DOHH2 (cell line): Measurements from ENCODE around the gene EIF3I.

Source experiments
- H3F3A ChIP-seq: fragments of 200-600 bp; sonication (generic), shearing (Covaris generic); 2 replicates; pipeline ENCODE4 v1.6.0; 2016; ENCODE audit warnings: antibody characterized with exemption, mild to moderate bottlenecking; ENCODE audit not compliant: control insufficient read depth, insufficient read depth
- H3K27ac ChIP-seq: fragments of 200-600 bp; sonication (generic); 2 replicates; pipeline ENCODE4 v1.5.1; 2014; ENCODE audit warnings: low read depth, mild to moderate bottlenecking, low read length, moderate library complexity
- H3K27me3 ChIP-seq: fragments of 200-600 bp; sonication (generic); 2 replicates; pipeline ENCODE4 v1.6.1; 2014; ENCODE audit warnings: mild to moderate bottlenecking, low read length, mixed read lengths; ENCODE audit not compliant: control insufficient read depth
- H3K36me3 ChIP-seq: fragments of 200-600 bp; sonication (generic); 2 replicates; pipeline ENCODE4 v1.6.1; 2014; ENCODE audit warnings: mild to moderate bottlenecking, low read length, moderate library complexity, mixed read lengths; ENCODE audit not compliant: control insufficient read depth
- H3K4me1 ChIP-seq: fragments of 200-600 bp; sonication (generic); 2 replicates; pipeline ENCODE4 v1.6.1; 2014; ENCODE audit warnings: mild to moderate bottlenecking, low read length, mixed read lengths; ENCODE audit not compliant: control insufficient read depth
- H3K4me2 ChIP-seq: fragments of 200-600 bp; sonication (generic); 2 replicates; pipeline ENCODE4 v1.6.0; 2014; ENCODE audit warnings: mild to moderate bottlenecking, low read length, moderate library complexity
- H3K4me3 ChIP-seq: fragments of 200-600 bp; sonication (generic); 2 replicates; pipeline ENCODE4 v1.5.1; 2014; ENCODE audit warnings: mild to moderate bottlenecking, low read length, mixed read lengths
- H3K79me2 ChIP-seq: fragments of 200-600 bp; sonication (generic); 2 replicates; pipeline ENCODE4 v1.6.1; 2014; ENCODE audit warnings: mild to moderate bottlenecking, low read length, mixed read lengths; ENCODE audit not compliant: control insufficient read depth
- H3K9me2 ChIP-seq: fragments of 200-600 bp; sonication (generic); replicated peaks from 2 replicates; pipeline ENCODE4 v1.6.1; 2014; ENCODE audit warnings: mild to moderate bottlenecking, low read length, mixed read lengths; ENCODE audit not compliant: control insufficient read depth
- H3K9me3 ChIP-seq: fragments of 200-600 bp; sonication (generic); 2 replicates; pipeline ENCODE4 v1.6.1; 2014; ENCODE audit warnings: antibody characterized with exemption, low read length, mixed read lengths; ENCODE audit not compliant: control insufficient read depth, insufficient read depth
- H4K20me1 ChIP-seq: fragments of 200-600 bp; sonication (generic); 2 replicates; pipeline ENCODE4 v1.6.0; 2014; ENCODE audit warnings: low read depth, mild to moderate bottlenecking, antibody characterized with exemption, low read length, moderate library complexity; ENCODE audit not compliant: control insufficient read depth, insufficient read depth
- EZH2phosphoT487 ChIP-seq: fragments of 200-600 bp; sonication (generic); IDR thresholded peaks from 2 replicates; pipeline ENCODE4 v1.6.1; 2017; ENCODE audit warnings: borderline replicate concordance, mild to moderate bottlenecking, antibody characterized with exemption, low read length, moderate library complexity, mixed read lengths
- TF ChIP-seq, protein P1 (sequence below): fragments of 200-600 bp; sonication (generic); IDR thresholded peaks from one replicate; pipeline ENCODE4 v1.5.1; 2014; ENCODE audit warnings: antibody characterized with exemption, mild to moderate bottlenecking, low read depth, low read length; ENCODE audit not compliant: poor library complexity, severe bottlenecking

The EIF3I gene

DNA sequence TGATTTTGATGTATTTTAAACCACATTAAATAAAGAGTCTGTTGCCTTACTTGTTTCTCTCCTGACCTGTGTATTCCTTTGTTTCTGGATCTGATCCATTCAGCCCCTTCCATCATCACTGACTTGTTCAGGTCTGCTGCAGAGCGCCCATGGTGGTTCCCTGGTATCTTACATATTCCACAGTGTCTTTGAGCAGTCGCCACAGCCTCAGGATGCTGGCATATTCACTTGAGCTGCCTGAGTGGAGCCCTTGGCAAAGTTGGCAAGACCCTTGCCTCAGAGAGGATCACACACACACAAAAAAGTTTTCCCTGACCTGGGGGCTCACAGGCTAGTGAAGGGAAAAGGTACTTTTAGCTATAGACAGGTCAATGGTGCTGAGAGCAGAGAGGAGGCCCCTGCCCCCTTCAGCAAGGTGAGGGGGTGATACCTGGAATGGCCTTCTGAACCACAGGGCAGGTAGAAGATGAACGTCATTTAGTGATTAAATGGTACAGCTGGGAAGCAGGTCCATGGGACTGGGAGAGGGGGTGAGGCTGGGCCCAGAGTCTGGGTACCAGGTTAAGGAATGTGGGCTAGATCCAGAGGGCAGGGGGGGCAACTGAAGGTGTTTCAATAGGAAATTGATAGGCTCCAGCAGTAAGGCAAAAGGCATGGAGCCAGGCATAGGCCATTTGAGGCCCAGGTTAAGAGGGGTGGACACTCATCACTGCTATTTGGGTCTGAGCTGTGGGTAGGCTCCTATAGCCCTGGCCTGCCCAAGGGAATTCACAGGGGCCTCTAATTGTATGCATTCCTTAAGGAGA, 23.8 kb upstream of the EIF3I start:
- no peaks in the 10 kb centered on the region for H3K27me3 ChIP-seq
- H3K4me2 ChIP-seq = no peak overlapping the region
- H3K4me3 ChIP-seq = no peak overlapping the region
- H3K4me1 ChIP-seq = peaks cover 36% of the 10 kb centered on the region
- H3K9me3 ChIP-seq = no peaks in the 10 kb centered on the region
- peaks cover 50% of the 10 kb centered on the region for H3K36me3 ChIP-seq
- H3F3A ChIP-seq = peaks cover 9% of the 10 kb centered on the region; the same call in 1 of the 2 replicates
- no peaks in the 10 kb centered on the region for H3K9me2 ChIP-seq
- H3K79me2 ChIP-seq = no peaks in the 10 kb centered on the region
- no peak for TF ChIP-seq EZH2phosphoT487
- TF ChIP-seq, protein P1, sequence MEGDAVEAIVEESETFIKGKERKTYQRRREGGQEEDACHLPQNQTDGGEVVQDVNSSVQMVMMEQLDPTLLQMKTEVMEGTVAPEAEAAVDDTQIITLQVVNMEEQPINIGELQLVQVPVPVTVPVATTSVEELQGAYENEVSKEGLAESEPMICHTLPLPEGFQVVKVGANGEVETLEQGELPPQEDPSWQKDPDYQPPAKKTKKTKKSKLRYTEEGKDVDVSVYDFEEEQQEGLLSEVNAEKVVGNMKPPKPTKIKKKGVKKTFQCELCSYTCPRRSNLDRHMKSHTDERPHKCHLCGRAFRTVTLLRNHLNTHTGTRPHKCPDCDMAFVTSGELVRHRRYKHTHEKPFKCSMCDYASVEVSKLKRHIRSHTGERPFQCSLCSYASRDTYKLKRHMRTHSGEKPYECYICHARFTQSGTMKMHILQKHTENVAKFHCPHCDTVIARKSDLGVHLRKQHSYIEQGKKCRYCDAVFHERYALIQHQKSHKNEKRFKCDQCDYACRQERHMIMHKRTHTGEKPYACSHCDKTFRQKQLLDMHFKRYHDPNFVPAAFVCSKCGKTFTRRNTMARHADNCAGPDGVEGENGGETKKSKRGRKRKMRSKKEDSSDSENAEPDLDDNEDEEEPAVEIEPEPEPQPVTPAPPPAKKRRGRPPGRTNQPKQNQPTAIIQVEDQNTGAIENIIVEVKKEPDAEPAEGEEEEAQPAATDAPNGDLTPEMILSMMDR = no peak
- H3K27ac ChIP-seq = no peak overlapping the region
- no peaks in the 10 kb centered on the region for H4K20me1 ChIP-seq

GRCh38 chr1:32199043-32199716, 23.0 kb upstream of the EIF3I start:
- no peaks in the 10 kb centered on the region for H3K9me3 ChIP-seq
- H3K9me2 ChIP-seq = no peaks in the 10 kb centered on the region
- H3K4me1 ChIP-seq = peaks cover 36% of the 10 kb centered on the region
- no peaks in the 10 kb centered on the region for H3K79me2 ChIP-seq
- H3K4me2 ChIP-seq = peak overlapping the region; percentile 83
- H3F3A ChIP-seq = peaks cover 9% of the 10 kb centered on the region; the same call in 1 of the 2 replicates
- H3K4me3 ChIP-seq = peak overlapping the region; percentile 86; the same call in 1 of the 2 replicates
- no peak overlapping the region for H3K27ac ChIP-seq
- TF ChIP-seq EZH2phosphoT487 = no peak
- TF ChIP-seq, protein P1 = no peak
- H3K27me3 ChIP-seq = no peaks in the 10 kb centered on the region
- peaks cover 43% of the 10 kb centered on the region for H3K36me3 ChIP-seq
- no peaks in the 10 kb centered on the region for H4K20me1 ChIP-seq

- Histone ChIP-seq H3K9me2 (no peaks in the 10 kb centered on the region), H3K4me3 (peak overlapping the region; percentile 86), H3F3A (peaks cover 12% of the 10 kb centered on the region; the same call in 1 of the 2 replicates), H3K4me1 (peaks cover 36% of the 10 kb centered on the region), H3K79me2 (no peaks in the 10 kb centered on the region), H3K27ac (peak overlapping the region; percentile 30; the same call in 1 of the 2 replicates), H3K27me3 (no peaks in the 10 kb centered on the region), H3K36me3 (peaks cover 38% of the 10 kb centered on the region), H3K9me3 (no peaks in the 10 kb centered on the region), H3K4me2 (peak overlapping the region; percentile 83), H4K20me1 (no peaks in the 10 kb centered on the region)
- TF ChIP-seq EZH2phosphoT487 = no peak
- TF ChIP-seq, protein P1 = no peak
Observed at GRCh38 chr1:32199717-32200072, 22.5 kb upstream of the EIF3I start.
